ENCODE data around the gene NHLRC2. TPM values are rescaled to one million over a fixed set of nuclear protein-coding genes. Genes with fewer than 3 reads are reported as not detected.

The NHLRC2 gene
- polyA plus RNA-seq, 3 donors = 2.8 to 6.9 (median 5.3) TPM

DNA sequence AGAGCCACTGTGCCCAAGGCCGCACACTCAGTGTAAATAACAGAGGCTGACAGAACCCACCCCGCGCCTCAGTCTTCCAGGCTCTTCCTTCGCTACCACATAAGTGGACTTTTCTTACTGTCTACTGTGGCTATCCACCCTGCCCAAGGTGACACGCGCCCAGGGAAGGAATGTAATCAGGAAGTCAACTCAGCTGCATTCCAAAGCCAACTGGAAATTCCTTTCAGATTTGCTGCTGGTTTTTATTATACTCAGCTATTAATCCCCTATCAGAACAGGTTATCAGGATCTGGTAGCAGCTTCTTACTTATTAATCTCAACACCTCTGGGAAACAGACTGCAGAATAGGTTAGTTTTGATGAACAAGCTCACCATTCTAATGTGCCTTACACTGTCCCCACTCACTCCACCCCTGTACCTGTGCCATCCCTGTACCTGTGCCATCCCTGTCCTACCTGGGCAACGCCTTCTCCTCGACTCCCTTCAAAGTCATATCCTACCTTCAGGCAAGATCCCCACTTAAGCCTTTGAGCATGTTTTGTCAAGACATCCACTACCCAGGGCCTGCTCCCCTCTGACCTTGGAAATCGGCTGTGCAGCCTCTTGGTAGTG, 90.7 kb downstream of the NHLRC2 start:
- Histone ChIP-seq H3K4me1 (ENCODE audit: control insufficient read depth in 1 of 2, insufficient read depth in 2 of 2, low read length in 2 of 2) (no peaks in the 10 kb centered on the region), H3K79me2 (ENCODE audit: insufficient read depth, low read length) (no peaks in the 10 kb centered on the region), H3K4me2 (replicated peaks; ENCODE audit: extremely low read depth, low read length, poor library complexity, severe bottlenecking) (no peak overlapping the region), H3K36me3 (replicated peaks in 1 of 2; ENCODE audit: control insufficient read depth in 1 of 2, insufficient read depth in 2 of 2, low read length in 2 of 2) (no peaks in the 10 kb centered on the region), H3K27ac (ENCODE audit: low read depth in 1 of 2, low read length in 2 of 2) (no peak overlapping the region), H3K9me3 (replicated peaks in 1 of 2; ENCODE audit: control insufficient read depth in 1 of 2, insufficient read depth in 1 of 2, low read length in 2 of 2) (no peaks in the 10 kb centered on the region), H3K27me3 (ENCODE audit: control insufficient read depth in 2 of 2, insufficient read depth in 2 of 2, low read length in 2 of 2) (no peaks in the 10 kb centered on the region), H2AFZ (ENCODE audit: insufficient read depth, low read depth, low read length, poor library complexity, severe bottlenecking) (no peak overlapping the region), H3K9ac (ENCODE audit: insufficient read depth, low read length, poor library complexity, severe bottlenecking) (no peak overlapping the region), H3K4me3 (replicated peaks in 1 of 3; ENCODE audit: low read depth in 2 of 3, low read length in 3 of 3) (no peak overlapping the region), H4K20me1 (ENCODE audit: insufficient read depth, low read length) (no peaks in the 10 kb centered on the region)
- H3K4me3 Mint-ChIP-seq = no peak overlapping the region
- H3K27ac Mint-ChIP-seq = no peak overlapping the region
- H3K4me1 Mint-ChIP-seq = no peaks in the 10 kb centered on the region
- peaks cover 0 to 11% (median 6%) of the 10 kb centered on the region in 3 donors for H3K27me3 Mint-ChIP-seq (ENCODE audit: low read depth in 3 of 3)
- no peak for DNase-seq
- H3K36me3 Mint-ChIP-seq = no peaks in the 10 kb centered on the region
- peaks cover 0 to 1% (median 0%) of the 10 kb centered on the region in 7 donors for H3K9me3 Mint-ChIP-seq
- 97% methylated on average over 9 of the region's 9 CpGs for WGBS (ENCODE audit: insufficient coverage)
- intact Hi-C loops (cut with micrococcal nuclease) = no loop called here
- TF ChIP-seq, protein P1, sequence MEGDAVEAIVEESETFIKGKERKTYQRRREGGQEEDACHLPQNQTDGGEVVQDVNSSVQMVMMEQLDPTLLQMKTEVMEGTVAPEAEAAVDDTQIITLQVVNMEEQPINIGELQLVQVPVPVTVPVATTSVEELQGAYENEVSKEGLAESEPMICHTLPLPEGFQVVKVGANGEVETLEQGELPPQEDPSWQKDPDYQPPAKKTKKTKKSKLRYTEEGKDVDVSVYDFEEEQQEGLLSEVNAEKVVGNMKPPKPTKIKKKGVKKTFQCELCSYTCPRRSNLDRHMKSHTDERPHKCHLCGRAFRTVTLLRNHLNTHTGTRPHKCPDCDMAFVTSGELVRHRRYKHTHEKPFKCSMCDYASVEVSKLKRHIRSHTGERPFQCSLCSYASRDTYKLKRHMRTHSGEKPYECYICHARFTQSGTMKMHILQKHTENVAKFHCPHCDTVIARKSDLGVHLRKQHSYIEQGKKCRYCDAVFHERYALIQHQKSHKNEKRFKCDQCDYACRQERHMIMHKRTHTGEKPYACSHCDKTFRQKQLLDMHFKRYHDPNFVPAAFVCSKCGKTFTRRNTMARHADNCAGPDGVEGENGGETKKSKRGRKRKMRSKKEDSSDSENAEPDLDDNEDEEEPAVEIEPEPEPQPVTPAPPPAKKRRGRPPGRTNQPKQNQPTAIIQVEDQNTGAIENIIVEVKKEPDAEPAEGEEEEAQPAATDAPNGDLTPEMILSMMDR (IDR thresholded peaks at IDR 0.05) = no peak

GRCh38 chr10:113945687-113946085, 91.2 kb downstream of the NHLRC2 start:
- Histone ChIP-seq H3K4me2 (replicated peaks; ENCODE audit: extremely low read depth, low read length, poor library complexity, severe bottlenecking) (no peak overlapping the region), H3K36me3 (replicated peaks in 1 of 2; ENCODE audit: control insufficient read depth in 1 of 2, insufficient read depth in 2 of 2, low read length in 2 of 2) (no peaks in the 10 kb centered on the region)
- no peaks in the 10 kb centered on the region for H3K4me1 Mint-ChIP-seq

More at GRCh38 chr10:113945687-113946085, 91.2 kb downstream of the NHLRC2 start:
- Mint-ChIP-seq H3K27me3 (ENCODE audit: low read depth in 3 of 3) (peaks cover 0 to 10% (median 6%) of the 10 kb centered on the region in 3 donors), H3K36me3 (no peaks in the 10 kb centered on the region), H3K27ac (no peak overlapping the region), H3K9me3 (peaks cover 0 to 1% (median 0%) of the 10 kb centered on the region in 7 donors), H3K4me3 (no peak overlapping the region)
- H3K27ac ChIP-seq (ENCODE audit: low read depth in 1 of 2, low read length in 2 of 2) = no peak overlapping the region
- H3K79me2 ChIP-seq (ENCODE audit: insufficient read depth, low read length) = no peaks in the 10 kb centered on the region
- H3K9ac ChIP-seq (ENCODE audit: insufficient read depth, low read length, poor library complexity, severe bottlenecking) = no peak overlapping the region
- no peaks in the 10 kb centered on the region for H3K27me3 ChIP-seq (ENCODE audit: control insufficient read depth in 2 of 2, insufficient read depth in 2 of 2, low read length in 2 of 2)
- no peak for DNase-seq
- intact Hi-C loops (cut with micrococcal nuclease) = no loop called here
- TF ChIP-seq, protein P1 (IDR thresholded peaks at IDR 0.05) = no peak
- H3K9me3 ChIP-seq (replicated peaks in 1 of 2; ENCODE audit: control insufficient read depth in 1 of 2, insufficient read depth in 1 of 2, low read length in 2 of 2) = no peaks in the 10 kb centered on the region
- WGBS (ENCODE audit: insufficient coverage) = 100% methylated on average over 2 of the region's 4 CpGs
- no peak overlapping the region for H2AFZ ChIP-seq (ENCODE audit: insufficient read depth, low read depth, low read length, poor library complexity, severe bottlenecking)
- H3K4me3 ChIP-seq (replicated peaks in 1 of 3; ENCODE audit: low read depth in 2 of 3, low read length in 3 of 3) = no peak overlapping the region
- no peaks in the 10 kb centered on the region for H4K20me1 ChIP-seq (ENCODE audit: insufficient read depth, low read length)
- no peaks in the 10 kb centered on the region for H3K4me1 ChIP-seq (ENCODE audit: control insufficient read depth in 1 of 2, insufficient read depth in 2 of 2, low read length in 2 of 2)

Data from CD14-positive monocyte (primary cell).